A673 (cell line): ENCODE measurements around the gene CDHR4.

ENCODE experiments used
- CTCF ChIP-seq: fragments of 300-800, 200-600 bp; sonication (generic); conservative IDR thresholded peaks from 2 replicates; pipeline ENCODE4 v1.5.1; 2017; ENCODE audit warnings: low read depth, mild to moderate bottlenecking, antibody characterized with exemption, low read length, moderate library complexity, mixed read lengths
- EZH2 ChIP-seq: fragments of 200-600 bp; sonication (generic); IDR thresholded peaks from 2 replicates; pipeline ENCODE4 v1.6.1; 2017; ENCODE audit warnings: borderline replicate concordance, low read depth, mild to moderate bottlenecking, mixed read lengths, antibody characterized with exemption, low read length; ENCODE audit not compliant: poor library complexity, severe bottlenecking

DNA sequence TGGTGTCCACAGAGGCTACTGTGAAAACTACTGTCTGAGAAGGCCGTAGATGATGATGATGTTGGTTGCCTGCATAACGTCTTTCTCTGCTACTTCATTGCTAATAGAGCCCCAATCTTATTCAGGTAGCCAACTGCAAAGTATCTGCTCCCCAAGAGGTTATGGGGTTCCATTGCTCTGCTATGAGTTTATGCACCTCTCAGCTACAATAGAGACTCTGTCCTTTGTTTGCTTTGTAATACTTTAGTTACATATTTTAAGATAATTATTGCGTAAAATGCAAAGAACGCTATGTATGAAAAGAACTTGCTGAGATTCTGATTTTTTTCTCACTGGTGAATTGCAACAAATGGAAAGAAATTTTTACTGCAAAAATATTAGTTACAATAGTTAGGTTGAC, 48.2 kb downstream of the CDHR4 start:
- TF ChIP-seq EZH2, result no peak
- no peak for TF ChIP-seq CTCF
